ENCODE data around the gene TSPAN17.

TSPAN17 gene

GRCh38 chr5:176638437-176638836 lies 8.8 kb upstream of the TSPAN17 start:
- TF ChIP-seq CTCF (IDR thresholded peaks at IDR 0.05; ENCODE audit: low read depth, low read length) = no peak
- H3K4me3 ChIP-seq (ENCODE audit: low read depth, low read length) = no peak overlapping the region
- in situ Hi-C loops (cut with HindIII; ENCODE audit: low sequenced_read_pairs) = no loop called here
- DNase-seq (ENCODE audit: low read depth, low spot score) = no peak

GRCh38 chr5:176639208-176639607 lies 8.1 kb upstream of the TSPAN17 start:
- H3K4me3 ChIP-seq (ENCODE audit: low read depth, low read length) = no peak overlapping the region
- in situ Hi-C loops (cut with HindIII; ENCODE audit: low sequenced_read_pairs) = no loop called here
- TF ChIP-seq CTCF (IDR thresholded peaks at IDR 0.05; ENCODE audit: low read depth, low read length) = no peak
- DNase-seq (ENCODE audit: low read depth, low spot score) = no peak

DNA sequence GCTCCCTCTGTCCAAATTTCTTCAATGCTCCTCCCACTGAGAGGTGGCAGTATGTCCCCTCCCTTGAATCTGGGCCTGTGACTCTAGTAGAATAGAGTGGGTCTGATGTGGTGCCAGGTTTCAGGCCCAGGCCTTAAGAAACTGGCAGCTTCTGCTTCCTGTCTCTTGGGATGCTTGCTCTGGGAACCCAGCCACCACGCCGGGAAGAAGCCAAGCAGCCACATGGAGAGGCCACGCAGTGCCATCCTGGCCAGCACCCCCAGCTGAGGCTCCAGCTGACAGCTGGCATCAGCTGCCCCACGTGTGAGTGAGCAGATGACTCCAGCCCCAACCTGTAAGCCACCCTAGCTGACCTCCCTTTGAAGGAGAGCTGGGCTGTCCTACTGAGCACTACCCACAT lies 7.3 kb upstream of the TSPAN17 start:
- DNase-seq (ENCODE audit: low read depth, low spot score) = no peak
- H3K4me3 ChIP-seq (ENCODE audit: low read depth, low read length) = no peak overlapping the region
- TF ChIP-seq CTCF (IDR thresholded peaks at IDR 0.05; ENCODE audit: low read depth, low read length) = no peak
- in situ Hi-C loops (cut with HindIII; ENCODE audit: low sequenced_read_pairs) = no loop called here

GRCh38 chr5:176640616-176641015 lies 6.7 kb upstream of the TSPAN17 start:
- no peak for DNase-seq (ENCODE audit: low read depth, low spot score)
- H3K4me3 ChIP-seq (ENCODE audit: low read depth, low read length) = no peak overlapping the region
- TF ChIP-seq CTCF (IDR thresholded peaks at IDR 0.05; ENCODE audit: low read depth, low read length) = no peak
- in situ Hi-C loops (cut with HindIII; ENCODE audit: low sequenced_read_pairs) = no loop called here

- no peak overlapping the region for H3K4me3 ChIP-seq (ENCODE audit: low read depth, low read length)
- DNase-seq (ENCODE audit: low read depth, low spot score) = no peak
- in situ Hi-C loops (cut with HindIII; ENCODE audit: low sequenced_read_pairs) = no loop called here
- no peak for TF ChIP-seq CTCF (IDR thresholded peaks at IDR 0.05; ENCODE audit: low read depth, low read length)
These were observed 4.4 kb upstream of the TSPAN17 start for GRCh38 chr5:176642675-176643490.

- no peak for DNase-seq (ENCODE audit: low read depth, low spot score)
- TF ChIP-seq CTCF (IDR thresholded peaks at IDR 0.05; ENCODE audit: low read depth, low read length) = no peak
- in situ Hi-C loops (cut with HindIII; ENCODE audit: low sequenced_read_pairs) = no loop called here
- no peak overlapping the region for H3K4me3 ChIP-seq (ENCODE audit: low read depth, low read length)
These were observed 3.6 kb upstream of the TSPAN17 start for GRCh38 chr5:176643491-176644219.

Data from astrocyte of the spinal cord (primary cell).